Naive thymus-derived CD4-positive, alpha-beta T cell (primary cell): ENCODE data around the gene TMEM129. TPM values are rescaled to one million over a fixed set of nuclear protein-coding genes. Genes with fewer than 3 reads are reported as not detected.

Experiments used
- ATAC-seq: fragments of 150-1000 bp; cut with Tn5 transposase; 2 replicates; pipeline ENCODE4 v1.10.0; 2021; ENCODE audit warnings: mild to moderate bottlenecking, moderate library complexity
- CTCF ChIA-PET: fragments of 350-600 bp; sonication (Branson Sonifier 250); formaldehyde crosslinking; loops from one replicate; lab custom pipeline; 2021; ENCODE audit warnings: antibody characterized with exemption; lab: Charles Lee
- POLR2A ChIA-PET: fragments of 350-600 bp; sonication (Branson Sonifier 250); formaldehyde crosslinking; loops from one replicate; lab custom pipeline; 2021; ENCODE audit warnings: antibody characterized with exemption, inconsistent platforms; lab: Charles Lee
- DNase-seq, 9 donors: peaks; one replicate each; pipeline versions ENCODE4 v3.0.0 to v3.0.0-alpha.2; 2020 to 2022; ENCODE audit warnings: mixed read lengths in 1 of 9
- H3K27ac ChIP-seq: one replicate; pipeline ENCODE4 v1.7.0; 2013; ENCODE audit warnings: mild to moderate bottlenecking, low read depth, low read length, moderate library complexity
- H3K27me3 ChIP-seq, 2 donors: one replicate each; pipeline ENCODE4 v1.7.0; 2013; ENCODE audit warnings: low read length in 2 of 2, mild to moderate bottlenecking in 2 of 2, moderate library complexity in 2 of 2; ENCODE audit not compliant: control insufficient read depth in 2 of 2, insufficient read depth in 2 of 2
- H3K36me3 ChIP-seq, 3 experiments: 1 replicate in 2 of 3; 2 replicates in 1 of 3; pipeline ENCODE4 v1.7.0; 2013; ENCODE audit warnings: low read length in 3 of 3, mild to moderate bottlenecking in 3 of 3, moderate library complexity in 1 of 3; ENCODE audit not compliant: insufficient read depth in 3 of 3, control insufficient read depth in 2 of 3
- H3K4me1 ChIP-seq, 2 donors: one replicate each; pipeline ENCODE4 v1.7.0; 2013; ENCODE audit warnings: low read length in 2 of 2, mild to moderate bottlenecking in 2 of 2, moderate library complexity in 1 of 2; ENCODE audit not compliant: control insufficient read depth in 2 of 2, insufficient read depth in 2 of 2
- H3K4me3 ChIP-seq: 2 replicates; pipeline ENCODE4 v1.7.0; 2013; ENCODE audit warnings: mild to moderate bottlenecking, low read length
- H3K9me3 ChIP-seq, 3 experiments: 1 replicate in 2 of 3; 2 replicates in 1 of 3; pipeline ENCODE4 v1.7.0; 2013; ENCODE audit warnings: low read length in 3 of 3; ENCODE audit not compliant: control insufficient read depth in 2 of 3
- H3K27ac Mint-ChIP-seq, 9 donors: one replicate each; pipeline ENCODE4 v1.8.0; 2020 to 2022; ENCODE audit warnings: mixed read lengths in 9 of 9, mild to moderate bottlenecking in 8 of 9, moderate library complexity in 5 of 9, inconsistent platforms in 2 of 9
- H3K27me3 Mint-ChIP-seq, 5 donors: one replicate each; pipeline ENCODE4 v1.8.0; 2021 to 2022; ENCODE audit warnings: mixed read lengths in 5 of 5, mild to moderate bottlenecking in 1 of 5
- H3K36me3 Mint-ChIP-seq, 5 donors: one replicate each; pipeline ENCODE4 v1.8.0; 2020 to 2022; ENCODE audit warnings: mixed read lengths in 5 of 5, mild to moderate bottlenecking in 3 of 5, inconsistent platforms in 1 of 5
- H3K4me1 Mint-ChIP-seq, 7 donors: one replicate each; pipeline ENCODE4 v1.8.0; 2020 to 2022; ENCODE audit warnings: mixed read lengths in 7 of 7, mild to moderate bottlenecking in 3 of 7, inconsistent platforms in 1 of 7
- H3K4me3 Mint-ChIP-seq, 10 donors: one replicate each; pipeline ENCODE4 v1.8.0; 2020 to 2022; ENCODE audit warnings: mild to moderate bottlenecking in 10 of 10, mixed read lengths in 10 of 10, moderate library complexity in 6 of 10, inconsistent platforms in 2 of 10
- H3K9me3 Mint-ChIP-seq, 11 donors: one replicate each; pipeline ENCODE4 v1.8.0; 2020 to 2022; ENCODE audit warnings: mixed read lengths in 11 of 11, mild to moderate bottlenecking in 4 of 11, inconsistent platforms in 1 of 11, moderate library complexity in 1 of 11
- intact Hi-C, 2 donors: fragments of 100-400 bp; cut with micrococcal nuclease; formaldehyde crosslinking; loops; one replicate each; pipeline ENCODE4 v1.15.1; 2023
- polyA plus RNA-seq, 2 donors: library from polyadenylated mRNA; unstranded; fragments of 300-500 nt; fragmentation: Illumina TruSeq; gene quantifications; one replicate each; pipeline ENCODE4 v1.2.3, GENCODE V29; 2021
- total RNA-seq, 6 experiments: library from RNA in 5 of 6; stranded (reverse) in 5 of 6; gene quantifications; 1 replicate in 5 of 6; 2 replicates in 1 of 6; pipeline ENCODE4 v1.2.3 and lab custom pipeline; 2021 to 2026

Gene TMEM129
- total and polyA plus RNA-seq, 7 experiments from 2014 or later: 20.0 to 44.7 (median 34.9) TPM

GRCh38 chr4:1685235-1686150, 35.6 kb downstream of the TMEM129 start:
- H3K36me3 ChIP-seq: peaks cover 0 to 2% (median 0%) of the 10 kb centered on the region in 3 experiments
- Mint-ChIP-seq H3K4me1 (peaks cover 9 to 15% (median 12%) of the 10 kb centered on the region in 7 donors), H3K27ac (no peak overlapping the region), H3K36me3 (peaks cover 0 to 9% (median 0%) of the 10 kb centered on the region in 5 donors), H3K27me3 (peaks cover 0 to 7% (median 0%) of the 10 kb centered on the region in 5 donors), H3K4me3 (peak overlapping the region in 4 of 10 donors; percentile 8 to 58 (median 28)), H3K9me3 (no peaks in the 10 kb centered on the region)
- CTCF ChIA-PET: no interaction called here
- intact Hi-C loops: loop anchor here (2.0 kb wide), 2 partner anchors 105 to 185 kb away; partner anchors contain the start of gene NSD2 (in 1 of the 2)
- no peak overlapping the region for H3K4me3 ChIP-seq
- DNase-seq (no peak), ATAC-seq (no peak)
- H3K27ac ChIP-seq: no peak overlapping the region
- no peaks in the 10 kb centered on the region for H3K27me3 ChIP-seq
- H3K4me1 ChIP-seq: peaks cover 0 to 4% of the 10 kb centered on the region in 2 donors
- POLR2A ChIA-PET: interaction anchor here (0.9 to 1.1 kb wide), 2 partner anchors 32 to 38 kb away, joined by 3 to 4 read pairs; no protein-coding TSS in a partner anchor
- no peaks in the 10 kb centered on the region for H3K9me3 ChIP-seq

DNA sequence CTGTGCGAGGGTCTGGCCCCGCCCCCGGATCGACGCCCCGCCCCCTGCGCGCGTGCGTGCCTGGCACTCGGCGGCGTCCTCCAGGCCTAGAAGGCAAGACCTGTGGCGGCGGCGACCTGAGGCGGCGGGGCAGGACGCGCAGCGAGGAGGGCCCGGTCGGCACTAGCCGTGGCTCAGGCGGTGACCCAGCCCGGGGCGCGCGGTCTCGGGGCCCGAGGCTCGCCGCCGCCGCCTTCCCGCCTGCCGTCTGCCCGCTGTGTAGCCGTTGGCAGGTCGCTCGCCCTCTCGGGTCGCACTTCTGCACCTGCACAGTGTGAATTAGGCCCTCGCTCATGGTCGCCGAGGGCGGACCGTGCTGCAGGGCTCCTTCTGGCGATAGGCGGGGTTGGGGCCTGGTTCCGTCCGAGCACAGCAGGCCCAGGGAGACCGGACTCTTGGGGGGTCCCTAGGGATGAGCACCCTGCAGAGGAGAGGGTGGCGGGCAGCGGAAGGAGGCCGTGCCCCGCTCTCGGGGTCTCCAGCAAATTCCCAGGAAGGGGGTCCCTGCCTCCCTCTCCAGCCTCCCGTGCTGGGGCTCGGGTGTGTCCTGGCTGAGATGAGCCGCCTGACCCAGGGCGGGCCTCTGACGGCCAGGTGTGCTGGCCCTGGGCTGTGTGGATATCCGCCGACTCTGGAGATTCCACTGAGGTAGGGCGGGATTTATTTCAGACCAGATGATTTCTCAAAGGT, 36.5 kb downstream of the TMEM129 start:
- intact Hi-C loops: loop anchor here (1.0 to 2.0 kb wide), 8 partner anchors 28 to 395 kb away; partner anchors contain the start of genes SLBP (in 2 of the 2), MAEA (in 1 of the 2), NSD2 (in 1 of the 2) and TACC3 (in 1 of the 2)

GRCh38 chr4:1683736-1684505, 37.2 kb downstream of the TMEM129 start, which contains the start of gene FAM53A:
Gene FAM53A (minus strand): TSS chr4:1684313. CDS start chr4:1668741, 15,572 bp downstream.
- H3K27ac Mint-ChIP-seq: peak within 1 kb of the TSS; percentile 86 to 98 (median 91)
- H3K27me3 Mint-ChIP-seq: peaks cover 0 to 9% (median 0%) of the 10 kb centered on the region in 5 donors
- ChIA-PET POLR2A (interaction anchor here (0.6 to 1.4 kb wide), 5 partner anchors 9 to 785 kb away, joined by 3 to 6 read pairs (median 5); partner anchors contain the start of genes RNF4 and SLBP), CTCF (interaction anchor here (1.2 to 1.7 kb wide), 2 partner anchors 9 to 41 kb away, joined by 4 to 5 read pairs; no protein-coding TSS in a partner anchor)
- Histone ChIP-seq H3K27me3 (no peaks in the 10 kb centered on the region), H3K4me1 (peaks cover 0 to 4% of the 10 kb centered on the region in 2 donors), H3K27ac (peak within 1 kb of the TSS; percentile 62), H3K36me3 (no peaks in the 10 kb centered on the region), H3K4me3 (peak within 1 kb of the TSS; percentile 51), H3K9me3 (no peaks in the 10 kb centered on the region)
- peak in 5 of 9 donors; percentile 23 to 99 (median 88) for DNase-seq
- no peaks in the 10 kb centered on the region for H3K9me3 Mint-ChIP-seq
- peak; percentile 98 for ATAC-seq
- intact Hi-C loops: loop anchor here (1.0 to 2.0 kb wide), 9 partner anchors 28 to 395 kb away; partner anchors contain the start of genes SLBP (in 2 of the 2), LETM1 (in 1 of the 2), MAEA (in 1 of the 2) and NSD2 (in 1 of the 2)
- H3K36me3 Mint-ChIP-seq: peaks cover 0 to 3% (median 0%) of the 10 kb centered on the region in 5 donors
- H3K4me3 Mint-ChIP-seq: peak within 1 kb of the TSS; percentile 86 to 97 (median 93)
- H3K4me1 Mint-ChIP-seq: peaks cover 9 to 15% (median 12%) of the 10 kb centered on the region in 7 donors

More for the DNA sequence above, 36.5 kb downstream of the TMEM129 start:
- Histone ChIP-seq H3K4me3 (peak overlapping the region; percentile 27), H3K27ac (peak overlapping the region; percentile 25), H3K27me3 (no peaks in the 10 kb centered on the region), H3K4me1 (peaks cover 0 to 4% of the 10 kb centered on the region in 2 donors), H3K9me3 (no peaks in the 10 kb centered on the region), H3K36me3 (no peaks in the 10 kb centered on the region)
- Mint-ChIP-seq H3K9me3 (no peaks in the 10 kb centered on the region), H3K4me1 (peaks cover 9 to 15% (median 12%) of the 10 kb centered on the region in 7 donors), H3K27me3 (peaks cover 0 to 9% (median 0%) of the 10 kb centered on the region in 5 donors), H3K4me3 (peak overlapping the region; percentile 42 to 77 (median 60)), H3K27ac (peak overlapping the region in 1 of 9 donors; percentile 38), H3K36me3 (peaks cover 0 to 6% (median 0%) of the 10 kb centered on the region in 5 donors)
- peak in 5 of 9 donors; percentile 80 to 97 (median 91) for DNase-seq
- peak; percentile 13 for ATAC-seq
- ChIA-PET CTCF (no interaction called here), POLR2A (interaction anchor here (1.1 to 1.4 kb wide), 5 partner anchors 8 to 785 kb away, joined by 3 to 6 read pairs (median 4); partner anchors contain the start of genes RNF4 and SLBP)

DNA sequence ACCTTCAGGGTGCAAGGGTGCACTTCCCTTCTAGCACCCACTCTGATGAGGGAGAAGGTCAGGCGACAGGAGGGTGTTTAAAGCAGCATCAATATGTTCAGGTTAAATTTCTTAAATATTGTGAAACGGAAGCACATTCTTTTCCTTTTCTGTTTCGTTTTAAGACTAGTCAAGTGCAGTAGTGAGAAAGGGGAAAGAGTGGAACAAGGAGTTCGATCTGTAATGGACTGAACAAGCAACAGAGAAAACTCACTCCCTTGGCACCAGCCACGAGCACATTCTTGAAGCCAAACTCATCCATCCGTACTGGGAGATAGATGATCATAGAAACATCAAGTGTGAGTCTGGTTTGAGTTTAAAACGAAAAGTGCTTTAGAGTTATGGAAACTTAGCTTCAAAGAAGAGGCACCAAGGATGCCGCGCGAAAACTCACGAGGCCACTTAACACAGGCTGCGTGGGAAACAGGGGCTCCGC, 37.8 kb downstream of the TMEM129 start:
- Mint-ChIP-seq H3K36me3 (peaks cover 0 to 2% (median 0%) of the 10 kb centered on the region in 5 donors), H3K9me3 (no peaks in the 10 kb centered on the region), H3K27ac (peak overlapping the region; percentile 86 to 98 (median 91)), H3K4me1 (peaks cover 9 to 15% (median 12%) of the 10 kb centered on the region in 7 donors), H3K27me3 (peaks cover 0 to 9% (median 0%) of the 10 kb centered on the region in 5 donors), H3K4me3 (peak overlapping the region; percentile 86 to 97 (median 93))
- peak in 6 of 9 donors; percentile 34 to 49 (median 42) for DNase-seq
- H3K36me3 ChIP-seq: no peaks in the 10 kb centered on the region
- intact Hi-C loops: loop anchor here in 1 of 2 donors (2.0 kb wide), 1 partner anchor 174 kb away; the partner anchor contains the start of gene LETM1
- CTCF ChIA-PET: interaction anchor here (1.2 to 1.7 kb wide), 2 partner anchors 10 to 42 kb away, joined by 4 to 5 read pairs; no protein-coding TSS in a partner anchor
- peaks cover 0 to 4% of the 10 kb centered on the region in 2 donors for H3K4me1 ChIP-seq
- ATAC-seq: no peak
- H3K9me3 ChIP-seq: no peaks in the 10 kb centered on the region
- H3K27ac ChIP-seq: peak overlapping the region; percentile 62
- POLR2A ChIA-PET: interaction anchor here (0.6 to 1.4 kb wide), 7 partner anchors 10 to 786 kb away, joined by 3 to 6 read pairs (median 3); partner anchors contain the start of genes NSD2, RNF4 and SLBP
- no peaks in the 10 kb centered on the region for H3K27me3 ChIP-seq
- H3K4me3 ChIP-seq: peak overlapping the region; percentile 51

GRCh38 chr4:1682860-1683259, 38.3 kb downstream of the TMEM129 start:
- H3K9me3 ChIP-seq: no peaks in the 10 kb centered on the region
- ATAC-seq (no peak), DNase-seq (peak in 1 of 9 donors; percentile 3)
- H3K4me1 ChIP-seq: peaks cover 0 to 4% of the 10 kb centered on the region in 2 donors
- H3K27ac ChIP-seq: peak overlapping the region; percentile 62
- ChIA-PET CTCF (interaction anchor here (1.2 to 1.7 kb wide), 2 partner anchors 11 to 42 kb away, joined by 4 to 5 read pairs; no protein-coding TSS in a partner anchor), POLR2A (interaction anchor here (0.7 to 1.4 kb wide), 4 partner anchors 10 to 219 kb away, joined by 3 read pairs; partner anchors contain the start of gene NSD2)
- Mint-ChIP-seq H3K27ac (peak overlapping the region; percentile 86 to 98 (median 91)), H3K36me3 (peaks cover 0 to 2% (median 0%) of the 10 kb centered on the region in 5 donors), H3K4me3 (peak overlapping the region; percentile 86 to 97 (median 93)), H3K4me1 (peaks cover 9 to 15% (median 12%) of the 10 kb centered on the region in 7 donors), H3K27me3 (peaks cover 0 to 9% (median 0%) of the 10 kb centered on the region in 5 donors), H3K9me3 (no peaks in the 10 kb centered on the region)
- H3K36me3 ChIP-seq: no peaks in the 10 kb centered on the region
- intact Hi-C loops: loop anchor here in 1 of 2 donors (2.0 kb wide), 1 partner anchor 174 kb away; the partner anchor contains the start of gene LETM1
- peak overlapping the region; percentile 51 for H3K4me3 ChIP-seq
- no peaks in the 10 kb centered on the region for H3K27me3 ChIP-seq
